ENCODE data around the gene CTRL.
A peak's percentile ranks its signal among the peaks of the same experiment; 100 is the strongest.

The CTRL gene

DNA sequence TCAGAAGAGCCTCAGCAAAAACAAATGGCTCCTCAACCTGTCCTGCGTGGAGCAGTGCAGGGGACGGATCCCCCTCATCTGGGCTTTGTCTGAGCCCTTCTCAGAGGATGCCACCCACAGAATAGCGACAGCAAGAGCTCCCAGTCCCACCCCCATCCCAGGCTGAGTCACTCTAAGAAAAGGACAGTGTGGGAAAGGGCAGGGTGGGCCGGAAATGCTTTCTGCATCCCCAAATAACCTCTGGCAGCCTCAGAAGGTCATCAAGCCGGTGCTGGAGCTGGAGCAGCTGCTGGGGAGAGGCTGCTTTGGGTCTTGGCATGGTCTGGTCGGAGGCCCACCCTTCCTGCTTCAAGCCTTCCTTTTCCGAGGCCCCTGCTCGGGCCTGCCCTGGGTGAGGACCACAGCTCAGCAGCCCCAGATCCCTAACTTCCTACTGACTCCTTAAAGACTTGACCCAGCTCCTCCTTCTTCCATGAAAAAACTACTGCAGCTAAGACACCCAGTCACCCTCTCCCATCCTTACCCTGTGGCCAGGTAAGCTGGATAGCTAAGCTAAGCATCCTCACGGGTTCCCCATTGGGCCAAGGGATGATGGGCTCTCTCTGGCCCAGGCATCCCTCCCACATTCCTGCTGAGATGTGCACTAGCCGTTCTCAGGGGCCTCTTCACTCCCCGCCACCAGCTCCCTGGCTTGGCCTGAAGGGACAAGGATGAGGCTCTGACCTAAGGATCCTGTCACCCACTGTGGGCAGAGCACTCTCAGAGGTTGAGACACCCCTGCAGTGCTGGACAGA, 28.1 kb upstream of the CTRL start:
- DNase-seq (ENCODE audit: low read depth) = peak; percentile 47
- TF ChIP-seq, protein P1, sequence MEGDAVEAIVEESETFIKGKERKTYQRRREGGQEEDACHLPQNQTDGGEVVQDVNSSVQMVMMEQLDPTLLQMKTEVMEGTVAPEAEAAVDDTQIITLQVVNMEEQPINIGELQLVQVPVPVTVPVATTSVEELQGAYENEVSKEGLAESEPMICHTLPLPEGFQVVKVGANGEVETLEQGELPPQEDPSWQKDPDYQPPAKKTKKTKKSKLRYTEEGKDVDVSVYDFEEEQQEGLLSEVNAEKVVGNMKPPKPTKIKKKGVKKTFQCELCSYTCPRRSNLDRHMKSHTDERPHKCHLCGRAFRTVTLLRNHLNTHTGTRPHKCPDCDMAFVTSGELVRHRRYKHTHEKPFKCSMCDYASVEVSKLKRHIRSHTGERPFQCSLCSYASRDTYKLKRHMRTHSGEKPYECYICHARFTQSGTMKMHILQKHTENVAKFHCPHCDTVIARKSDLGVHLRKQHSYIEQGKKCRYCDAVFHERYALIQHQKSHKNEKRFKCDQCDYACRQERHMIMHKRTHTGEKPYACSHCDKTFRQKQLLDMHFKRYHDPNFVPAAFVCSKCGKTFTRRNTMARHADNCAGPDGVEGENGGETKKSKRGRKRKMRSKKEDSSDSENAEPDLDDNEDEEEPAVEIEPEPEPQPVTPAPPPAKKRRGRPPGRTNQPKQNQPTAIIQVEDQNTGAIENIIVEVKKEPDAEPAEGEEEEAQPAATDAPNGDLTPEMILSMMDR (conservative IDR thresholded peaks at IDR 0.05; ENCODE audit: low read depth, low read length) = no peak
- H3K4me3 ChIP-seq (ENCODE audit: low read depth, low read length) = no peak overlapping the region

DNA sequence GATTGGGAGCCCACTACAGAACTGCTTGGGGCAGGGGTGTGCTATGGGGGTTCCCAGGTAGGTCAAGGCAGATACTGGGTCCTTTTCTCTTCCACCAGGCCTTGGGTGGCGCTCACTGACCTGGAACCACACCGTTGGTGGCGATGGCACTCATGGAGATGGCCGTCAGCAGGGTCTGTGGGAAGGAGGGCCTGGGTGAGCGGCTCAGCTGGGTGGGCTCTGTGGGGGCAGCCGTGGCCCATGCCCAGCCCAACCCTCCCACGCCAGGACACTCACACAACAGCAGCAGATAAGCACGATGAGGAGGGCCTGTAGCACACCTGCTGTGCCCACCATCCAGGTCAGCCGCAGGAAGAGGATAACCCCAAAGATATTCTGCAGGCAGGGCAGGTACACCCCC, 26.0 kb upstream of the CTRL start:
- H3K4me3 ChIP-seq (ENCODE audit: low read depth, low read length) = no peak overlapping the region
- no peak for DNase-seq (ENCODE audit: low read depth)
- TF ChIP-seq, protein P1 (conservative IDR thresholded peaks at IDR 0.05; ENCODE audit: low read depth, low read length) = no peak

DNA sequence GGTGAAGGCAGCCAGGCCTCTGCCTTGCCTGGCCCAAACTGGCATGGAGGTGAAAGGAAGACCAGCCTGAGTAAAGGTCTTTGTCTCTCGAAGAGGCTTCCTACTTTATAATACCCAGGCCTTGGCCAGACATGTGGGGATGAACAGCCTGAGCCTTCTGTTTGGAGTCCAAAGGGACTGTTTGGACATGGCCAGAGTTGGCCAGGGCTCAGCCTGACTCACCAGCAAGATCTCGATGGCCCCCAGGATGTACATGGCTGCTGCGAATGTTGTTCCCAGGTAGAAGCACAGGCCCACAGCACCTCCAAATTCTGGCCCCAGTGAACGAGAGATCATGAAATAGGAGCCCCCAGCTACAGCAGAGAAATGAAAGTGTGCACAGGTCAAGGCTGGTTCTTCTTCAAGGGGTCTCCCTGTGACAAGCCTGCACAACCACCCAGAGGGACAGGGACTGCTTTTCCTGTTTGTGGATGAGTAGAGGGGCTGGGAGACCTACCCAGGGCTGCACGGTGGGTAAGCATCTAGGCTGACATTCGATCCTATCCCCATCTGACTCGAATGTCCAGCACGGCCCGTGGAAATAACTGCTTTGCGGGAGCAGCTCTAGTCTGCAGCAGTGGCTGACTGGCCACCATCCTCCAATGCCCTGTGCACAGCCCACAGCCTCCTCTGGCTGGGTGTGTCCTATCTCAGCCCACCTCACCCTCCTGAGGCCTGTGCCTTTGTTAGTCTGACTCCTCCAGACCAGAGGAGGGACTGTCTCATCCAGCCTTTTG, 22.9 kb upstream of the CTRL start:
- TF ChIP-seq, protein P1 (conservative IDR thresholded peaks at IDR 0.05; ENCODE audit: low read depth, low read length) = no peak
- no peak for DNase-seq (ENCODE audit: low read depth)
- H3K4me3 ChIP-seq (ENCODE audit: low read depth, low read length) = no peak overlapping the region

DNA sequence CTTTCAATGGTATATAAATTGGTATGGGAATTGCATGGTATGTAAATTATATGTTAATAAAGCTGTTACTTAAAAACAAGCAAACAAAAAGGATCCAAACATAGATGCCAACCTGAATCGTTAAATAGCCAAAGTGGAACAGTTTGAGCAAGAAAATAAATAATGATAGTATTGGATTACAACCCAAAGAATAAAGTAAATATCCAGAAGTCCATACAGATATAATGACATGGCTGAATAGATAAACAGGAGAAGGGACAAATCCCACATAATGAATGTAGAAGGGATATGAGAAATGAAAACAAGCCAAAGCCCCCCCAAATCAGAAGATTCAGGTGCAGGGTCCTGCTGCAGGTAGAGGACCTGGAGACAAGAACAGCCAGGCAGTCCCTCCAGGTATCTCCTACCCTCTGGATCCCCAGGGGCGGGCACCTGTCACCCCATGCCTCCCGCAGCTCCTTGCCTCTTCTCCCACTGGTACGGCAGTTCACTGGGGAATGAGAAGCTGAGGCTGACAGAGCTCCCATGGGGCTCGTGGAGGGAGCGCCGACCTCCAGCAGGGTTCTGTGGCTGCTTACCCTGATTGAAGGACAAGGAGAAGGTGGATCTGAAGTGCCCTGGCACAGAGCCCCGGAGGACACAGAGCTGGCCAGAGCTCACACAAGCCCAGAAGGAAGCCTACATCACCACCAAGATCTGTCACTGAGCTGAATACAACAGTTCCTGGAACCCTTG, 22.1 kb upstream of the CTRL start:
- TF ChIP-seq, protein P1 (conservative IDR thresholded peaks at IDR 0.05; ENCODE audit: low read depth, low read length) = no peak
- no peak overlapping the region for H3K4me3 ChIP-seq (ENCODE audit: low read depth, low read length)
- DNase-seq (ENCODE audit: low read depth) = no peak

DNA sequence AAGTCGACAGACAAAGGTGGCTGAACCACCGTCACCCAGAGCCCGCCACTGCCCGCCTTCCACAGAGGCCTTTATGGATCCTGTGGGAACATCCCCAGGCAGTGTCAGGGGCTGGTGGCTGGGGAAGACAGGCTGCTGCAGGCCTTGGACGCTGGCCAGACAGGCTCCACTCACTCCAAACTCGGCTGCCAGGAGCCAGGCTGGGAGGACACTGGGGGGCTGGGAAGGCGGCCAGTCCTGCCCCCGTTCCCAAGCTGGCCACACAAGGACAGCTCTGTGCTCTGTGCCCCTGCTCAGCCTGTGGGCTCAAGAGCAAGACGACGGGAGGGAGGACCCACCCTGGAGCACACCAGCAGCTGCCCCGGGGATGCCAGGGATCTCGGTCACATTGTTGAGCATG, 19.8 kb upstream of the CTRL start:
- DNase-seq (ENCODE audit: low read depth) = no peak
- no peak overlapping the region for H3K4me3 ChIP-seq (ENCODE audit: low read depth, low read length)
- TF ChIP-seq, protein P1 (conservative IDR thresholded peaks at IDR 0.05; ENCODE audit: low read depth, low read length) = no peak

DNA sequence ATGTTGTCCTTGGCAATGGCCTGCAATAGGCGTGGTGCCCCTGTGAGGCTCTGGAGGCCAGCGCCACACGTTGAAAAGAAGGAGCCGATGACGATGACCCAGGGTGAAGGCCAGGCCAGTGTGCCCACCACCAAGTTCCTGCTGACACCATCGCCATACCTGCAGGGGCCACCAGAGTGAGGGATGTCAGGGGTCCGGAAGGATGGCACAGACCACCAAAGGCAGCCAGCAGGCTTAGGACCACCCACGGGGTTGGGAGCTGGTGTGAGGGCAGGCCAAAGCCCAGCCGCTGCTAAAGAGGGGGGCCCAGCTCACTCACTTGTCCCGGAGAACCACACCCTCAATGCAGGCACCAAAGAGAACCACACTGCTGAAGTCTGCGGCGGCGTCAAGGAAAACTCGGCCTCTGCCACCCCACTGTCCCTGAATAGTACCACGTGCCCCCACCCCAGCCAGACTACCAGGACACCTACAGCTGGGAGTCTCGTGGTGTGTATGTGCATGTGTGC, 18.7 kb upstream of the CTRL start:
- no peak for DNase-seq (ENCODE audit: low read depth)
- H3K4me3 ChIP-seq (ENCODE audit: low read depth, low read length) = no peak overlapping the region
- TF ChIP-seq, protein P1 (conservative IDR thresholded peaks at IDR 0.05; ENCODE audit: low read depth, low read length) = no peak
